Body of pancreas (tissue), 4 donors: Measurements from ENCODE around the gene PRTN3.
"Not testable (repeated sequence)": the region's sequence is repeated elsewhere in the genome, so short reads cannot be mapped to it uniquely, and the experiment has no call there.

Experiments used
- POLR2A ChIP-seq, 3 donors: fragments of 450-650 bp; IDR thresholded peaks; one replicate each; pipeline ENCODE4 v1.6.1; 2016; ENCODE audit warnings: antibody characterized with exemption in 3 of 3, mild to moderate bottlenecking in 2 of 3
- TF ChIP-seq, protein P1 (sequence below), 7 experiments: fragments of 450-650 bp in 4 of 7; fragments of 200-600 bp in 3 of 7; sonication (generic) in 3 of 7; IDR thresholded peaks; one replicate each; pipeline ENCODE4 v1.5.1; 2016 to 2019; ENCODE audit warnings: antibody characterized with exemption in 7 of 7

DNA sequence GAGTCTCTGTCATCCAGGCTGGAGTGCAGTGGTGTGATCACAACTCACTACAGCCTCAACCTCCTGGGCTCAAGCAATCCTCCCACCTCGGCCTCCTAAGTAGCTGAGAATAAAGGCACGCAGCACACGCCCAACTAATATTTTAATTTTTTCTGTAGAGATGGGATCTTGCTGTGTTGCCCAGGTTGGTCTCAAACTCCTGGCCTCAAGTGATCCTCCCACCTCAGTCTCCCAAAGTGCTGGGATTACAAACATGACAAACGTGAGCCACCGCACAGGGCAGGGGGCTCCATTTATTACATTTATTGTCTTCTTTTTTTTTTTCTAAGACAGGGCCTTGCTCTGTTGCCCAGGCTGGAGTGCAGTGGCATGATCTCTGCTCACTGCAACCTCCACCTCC lies 20.6 kb upstream of the PRTN3 start:
- TF ChIP-seq, protein P1, sequence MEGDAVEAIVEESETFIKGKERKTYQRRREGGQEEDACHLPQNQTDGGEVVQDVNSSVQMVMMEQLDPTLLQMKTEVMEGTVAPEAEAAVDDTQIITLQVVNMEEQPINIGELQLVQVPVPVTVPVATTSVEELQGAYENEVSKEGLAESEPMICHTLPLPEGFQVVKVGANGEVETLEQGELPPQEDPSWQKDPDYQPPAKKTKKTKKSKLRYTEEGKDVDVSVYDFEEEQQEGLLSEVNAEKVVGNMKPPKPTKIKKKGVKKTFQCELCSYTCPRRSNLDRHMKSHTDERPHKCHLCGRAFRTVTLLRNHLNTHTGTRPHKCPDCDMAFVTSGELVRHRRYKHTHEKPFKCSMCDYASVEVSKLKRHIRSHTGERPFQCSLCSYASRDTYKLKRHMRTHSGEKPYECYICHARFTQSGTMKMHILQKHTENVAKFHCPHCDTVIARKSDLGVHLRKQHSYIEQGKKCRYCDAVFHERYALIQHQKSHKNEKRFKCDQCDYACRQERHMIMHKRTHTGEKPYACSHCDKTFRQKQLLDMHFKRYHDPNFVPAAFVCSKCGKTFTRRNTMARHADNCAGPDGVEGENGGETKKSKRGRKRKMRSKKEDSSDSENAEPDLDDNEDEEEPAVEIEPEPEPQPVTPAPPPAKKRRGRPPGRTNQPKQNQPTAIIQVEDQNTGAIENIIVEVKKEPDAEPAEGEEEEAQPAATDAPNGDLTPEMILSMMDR (IDR thresholded peaks at IDR 0.05), result not testable (repeated sequence)
- TF ChIP-seq POLR2A (IDR thresholded peaks at IDR 0.05), result not testable (repeated sequence)
